ENCODE measurements around the gene PRAMEF27.
"Not testable (repeated sequence)": the region's sequence is repeated elsewhere in the genome, so short reads cannot be mapped to it uniquely, and the experiment has no call there.

- not testable (repeated sequence) for TF ChIP-seq CTCF, POLR2A, POLR2AphosphoS5 (IDR thresholded peaks at IDR 0.05)
Measured at GRCh38 chr1:13070474-13070873, 14.1 kb upstream of the PRAMEF27 start, which contains the start of gene PRAMEF25.
